HG02798 (cell line): ENCODE results near the gene MCM3AP.

Experiments used
- ATAC-seq: cut with Tn5 transposase; IDR thresholded peaks from one replicate; pipeline ENCODE4 v1.9.1; 2021; ENCODE audit warnings: mild to moderate bottlenecking; ENCODE audit not compliant: unreplicated experiment, poor library complexity

Gene MCM3AP

DNA sequence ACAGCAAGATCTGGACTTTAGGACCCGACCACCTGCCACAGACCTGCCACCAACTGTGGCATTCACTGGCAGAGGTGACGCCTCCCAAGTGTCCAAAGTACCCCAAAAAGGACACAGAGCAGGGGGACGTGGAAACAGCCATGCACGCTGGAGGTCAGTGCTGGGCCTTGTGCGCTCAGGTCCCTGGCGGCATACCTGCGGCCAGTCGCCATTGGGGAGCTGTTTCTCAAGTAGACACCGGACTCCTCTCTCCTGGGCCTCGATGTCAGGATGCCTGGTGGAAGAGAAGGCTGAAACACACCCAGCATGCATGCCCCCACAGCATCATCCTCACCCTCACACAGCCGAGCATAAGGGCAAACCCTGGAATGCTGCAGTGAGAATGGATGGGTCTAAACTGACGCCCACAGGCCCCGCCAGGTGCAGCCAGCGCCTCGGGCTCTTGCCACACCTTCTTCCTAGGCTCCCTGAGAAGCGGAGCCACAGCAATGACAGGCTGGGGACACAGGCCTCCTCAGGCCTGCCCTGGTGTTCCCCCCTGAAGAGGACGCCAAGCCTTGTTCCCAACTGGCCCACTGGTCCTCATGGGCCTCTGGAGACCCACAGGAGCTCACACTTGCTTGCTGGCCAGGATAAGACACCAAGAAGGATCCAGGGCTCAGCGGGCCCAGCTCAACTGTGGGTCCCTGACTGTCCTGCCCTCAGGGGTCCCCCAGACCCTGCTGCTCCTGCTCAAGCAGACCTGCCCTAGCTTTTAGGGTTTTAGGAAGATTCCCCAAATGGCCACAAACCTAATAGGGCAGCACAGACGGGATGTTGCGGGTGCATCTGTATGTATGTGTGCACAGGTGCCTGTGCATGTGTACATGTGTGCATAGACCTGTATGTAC lies 93.5 kb downstream of the MCM3AP start:
- no peak for ATAC-seq

DNA sequence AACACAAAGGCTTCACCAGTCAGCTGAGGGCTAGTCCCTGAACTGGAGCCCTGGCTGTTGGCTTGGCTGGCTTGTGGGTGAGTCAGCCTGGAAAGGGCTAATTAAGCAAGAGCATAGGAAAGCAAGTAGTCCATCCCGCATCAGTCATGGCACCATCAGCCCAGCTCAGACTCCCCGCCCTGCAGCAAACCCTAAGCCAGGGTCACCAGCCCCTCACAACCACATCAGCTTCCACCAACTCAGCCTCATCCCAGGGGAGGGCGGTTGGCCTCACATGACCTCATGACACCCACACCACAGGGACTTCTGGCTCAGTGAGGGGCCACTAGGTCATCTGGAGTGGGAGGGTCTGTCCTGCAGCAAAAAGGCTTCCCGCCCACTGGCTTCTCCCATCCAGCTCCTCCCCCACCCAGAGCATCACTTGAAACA lies 94.1 kb downstream of the MCM3AP start:
- ATAC-seq: no peak

DNA sequence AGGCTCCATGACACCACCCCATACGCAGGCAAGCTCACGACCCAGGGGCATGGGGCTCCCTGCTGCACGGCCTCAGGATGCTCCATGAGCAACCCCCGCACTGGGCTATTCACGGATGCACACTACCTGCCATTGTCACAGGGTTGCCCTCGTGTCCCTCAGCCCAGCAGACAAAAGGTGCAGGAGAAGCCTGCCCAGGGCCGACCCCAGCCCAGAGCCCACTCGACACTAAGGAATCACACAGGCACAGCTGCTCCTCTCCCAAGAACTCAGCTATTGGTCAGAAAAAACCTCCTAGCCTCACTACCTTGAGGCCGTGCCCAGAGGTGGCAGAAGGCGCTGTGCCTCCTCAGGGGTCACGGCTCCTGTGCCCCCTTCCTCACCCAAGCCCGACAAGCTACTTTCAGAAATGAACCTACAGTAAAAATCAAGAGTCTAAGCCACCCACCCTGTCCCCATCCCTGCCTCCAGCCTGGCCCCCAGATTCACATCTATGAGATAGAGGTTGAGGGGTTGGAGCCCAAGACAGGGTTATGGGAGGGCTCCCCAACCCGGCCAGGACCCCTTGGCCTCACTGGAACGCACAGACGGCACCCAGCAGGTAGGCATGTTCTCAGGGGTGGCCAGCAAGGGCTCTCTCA lies 94.8 kb downstream of the MCM3AP start:
- no peak for ATAC-seq

DNA sequence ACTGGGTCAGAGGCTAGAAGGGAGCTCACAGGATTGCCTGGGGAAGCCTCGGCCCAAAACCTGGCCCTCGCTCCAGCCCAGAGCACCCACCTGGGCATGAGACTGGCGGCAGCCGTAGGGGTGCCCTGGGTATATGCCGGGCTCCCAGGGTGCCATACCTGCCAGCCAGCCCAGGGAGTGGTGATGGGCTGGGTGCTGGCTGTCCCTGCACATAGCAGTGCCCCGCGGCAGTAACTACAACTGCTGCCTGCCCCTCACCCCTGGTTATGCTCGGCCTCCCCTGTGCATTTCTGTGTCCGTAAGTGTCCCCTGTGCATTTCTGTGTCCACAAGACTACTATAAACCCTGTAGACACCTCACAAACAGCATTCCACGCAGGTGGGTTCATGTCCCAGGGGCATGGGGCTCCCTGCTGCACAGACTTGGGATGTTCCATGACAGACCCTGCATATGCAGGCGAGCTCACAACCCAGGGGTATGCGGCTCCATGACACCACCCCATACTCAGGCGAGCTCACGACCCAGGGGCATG lies 95.4 kb downstream of the MCM3AP start:
- no peak for ATAC-seq

DNA sequence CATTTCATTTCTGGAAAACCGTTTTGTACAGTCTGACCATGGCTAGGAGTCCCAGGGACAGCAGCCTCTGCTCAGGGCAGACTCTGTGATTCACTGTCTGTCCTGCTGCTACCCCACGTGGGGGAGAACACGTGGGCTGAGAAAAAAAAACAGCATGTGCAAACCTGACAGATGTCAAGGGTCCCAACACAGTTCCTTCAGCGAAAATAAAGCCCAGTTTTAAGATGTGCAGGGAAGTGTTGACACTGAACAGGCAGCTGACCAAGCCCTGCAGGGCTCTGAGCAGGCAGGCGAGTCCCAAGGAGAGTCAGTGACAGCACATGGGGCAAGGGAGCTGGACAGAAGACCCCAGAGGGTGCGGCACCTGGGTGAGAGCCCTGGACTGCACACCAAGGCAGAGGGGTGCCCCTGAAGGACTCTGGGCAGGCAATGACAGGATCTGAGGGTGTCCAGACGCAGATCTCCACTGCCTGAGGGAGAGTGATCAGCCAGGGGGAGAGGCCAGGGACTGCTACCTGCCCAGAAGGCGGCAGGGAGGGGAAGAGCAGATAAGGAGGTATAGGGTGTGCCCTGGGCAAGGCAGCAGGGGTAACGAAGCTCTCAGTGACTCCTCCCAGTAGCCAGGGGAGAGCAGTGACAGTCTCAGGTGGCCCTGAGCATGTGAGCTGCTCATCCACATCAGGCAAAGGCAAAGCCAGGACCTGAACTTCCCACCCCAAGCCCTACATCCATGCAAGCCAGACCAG lies 96.0 kb downstream of the MCM3AP start:
- no peak for ATAC-seq

DNA sequence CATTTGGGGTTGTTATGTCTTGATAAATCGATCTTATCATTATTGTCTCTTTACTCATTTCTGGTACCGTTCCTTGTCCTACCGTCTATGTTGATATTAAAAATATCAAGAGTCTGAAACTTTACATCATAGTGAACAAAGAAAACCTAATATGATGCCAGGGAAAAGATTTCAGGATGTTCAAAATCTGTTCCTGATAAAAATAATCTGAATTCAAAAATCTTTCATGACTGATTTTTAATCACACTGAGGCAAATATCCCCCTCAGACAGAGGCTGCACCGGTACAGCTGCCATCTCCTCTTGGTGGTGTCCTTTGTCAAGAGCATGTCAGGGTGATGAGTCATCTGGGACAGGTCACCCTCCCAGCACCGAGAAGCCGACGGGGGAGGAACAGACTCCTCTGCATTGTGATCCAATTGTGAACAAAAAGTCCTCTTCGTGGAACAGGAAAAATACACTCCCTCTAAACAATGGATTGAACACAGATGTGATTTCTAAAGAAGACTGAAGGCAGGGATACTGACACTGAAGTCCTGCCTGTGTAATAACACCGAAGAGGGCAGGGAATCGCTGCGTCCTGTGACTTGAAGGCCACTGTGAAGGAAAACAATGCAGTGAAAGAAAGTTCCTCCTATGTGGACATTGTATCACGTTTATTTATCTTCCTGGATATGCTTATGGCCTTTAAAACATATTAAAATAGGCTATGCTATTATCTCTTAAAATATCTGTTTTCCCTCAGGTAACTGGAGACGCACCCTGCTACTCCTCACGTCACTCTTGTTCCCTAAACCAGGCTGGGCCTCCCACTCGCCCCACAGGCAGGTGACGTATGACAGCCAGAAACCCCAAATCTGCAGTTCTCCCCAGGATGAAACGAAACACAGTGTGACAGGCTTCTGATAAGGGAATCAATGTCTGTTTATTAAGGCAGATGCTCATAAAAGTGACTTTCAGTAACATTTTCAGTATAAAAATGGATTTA lies 96.9 kb downstream of the MCM3AP start:
- ATAC-seq: no peak

DNA sequence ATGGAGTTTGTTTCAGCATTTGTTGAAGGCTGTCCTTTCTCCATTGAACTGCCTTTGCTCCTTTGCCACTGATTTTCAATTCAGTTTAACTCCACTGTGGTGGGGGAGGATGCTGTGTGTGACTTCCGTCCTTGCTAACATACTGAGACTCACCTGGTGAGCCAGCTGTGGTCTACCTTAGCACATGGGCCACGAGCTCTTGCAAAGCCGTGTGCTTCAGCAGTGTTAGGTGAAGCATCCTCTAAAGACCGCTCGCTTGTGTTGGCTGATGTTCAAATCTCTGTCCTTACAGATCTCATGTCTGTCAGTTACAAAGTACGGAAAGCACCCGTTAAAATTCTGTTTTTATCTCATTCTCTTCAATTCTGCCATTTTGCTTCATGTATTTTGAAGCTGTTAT lies 97.6 kb downstream of the MCM3AP start:
- no peak for ATAC-seq

DNA sequence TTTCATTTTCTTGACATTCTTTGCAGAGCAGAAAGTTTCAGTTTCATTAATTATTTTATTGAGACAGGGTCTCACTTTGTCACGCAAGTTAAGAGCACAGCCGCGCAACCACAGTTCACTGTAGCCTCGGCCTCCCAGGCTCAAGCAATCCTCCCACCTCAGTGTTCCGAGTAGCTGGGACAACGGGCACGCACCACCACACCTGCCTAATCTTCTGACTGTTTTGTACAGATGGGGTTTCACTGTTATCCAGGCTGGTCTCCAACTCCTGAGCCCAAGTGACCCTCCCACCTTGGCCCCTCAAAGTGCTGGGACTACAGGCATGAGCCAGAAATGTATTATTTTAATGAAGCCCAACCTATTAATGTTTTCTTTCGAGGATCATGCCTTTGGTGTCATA lies 98.2 kb downstream of the MCM3AP start:
- ATAC-seq: no peak

DNA sequence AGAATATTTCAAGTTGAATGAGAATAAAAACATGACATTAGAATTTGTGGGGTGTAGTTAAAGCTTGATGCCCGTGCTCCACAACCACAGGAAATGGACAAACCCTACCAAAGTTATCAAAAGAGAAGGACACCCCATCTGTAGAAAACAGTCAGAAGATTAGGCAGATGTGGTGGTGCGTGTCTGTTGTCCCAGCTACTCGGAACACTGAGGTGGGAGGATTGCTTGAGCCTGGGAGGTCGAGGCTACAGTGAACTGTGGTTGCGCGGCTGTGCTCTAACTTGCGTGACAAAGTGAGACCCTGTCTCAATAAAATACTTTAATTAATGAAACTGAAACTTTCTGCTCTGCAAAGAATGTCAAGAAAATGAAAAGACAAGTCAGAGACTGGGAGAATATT lies 99.7 kb downstream of the MCM3AP start:
- ATAC-seq: no peak
